HFFc6 (cell line): Measurements from ENCODE around the gene ROPN1L. TPM values are rescaled to one million over a fixed set of nuclear protein-coding genes. Genes with fewer than 3 reads are reported as not detected.

ENCODE experiments used
- DNase-seq: peaks from one replicate; pipeline ENCODE4 v3.0.0-alpha.2; 2018
- H3K27ac Mint-ChIP-seq: 2 replicates; pipeline ENCODE4 v1.8.0; 2020; ENCODE audit warnings: mild to moderate bottlenecking, mixed read lengths
- H3K27me3 Mint-ChIP-seq: 2 replicates; pipeline ENCODE4 v1.8.0; 2021; ENCODE audit warnings: mild to moderate bottlenecking, moderate library complexity, mixed read lengths; ENCODE audit not compliant: insufficient read depth
- H3K36me3 Mint-ChIP-seq: 2 replicates; pipeline ENCODE4 v1.8.0; 2021; ENCODE audit warnings: low read depth, mixed read lengths
- H3K4me1 Mint-ChIP-seq: 2 replicates; pipeline ENCODE4 v1.8.0; 2020; ENCODE audit warnings: low read depth, mixed read lengths
- H3K4me3 Mint-ChIP-seq: 2 replicates; pipeline ENCODE4 v1.8.0; 2020; ENCODE audit warnings: mild to moderate bottlenecking, moderate library complexity, mixed read lengths
- H3K9me3 Mint-ChIP-seq: 2 replicates; pipeline ENCODE4 v1.8.0; 2020; ENCODE audit warnings: mild to moderate bottlenecking, mixed read lengths
- CTCF ChIP-seq: fragments of 200-600 bp; sonication (generic); IDR thresholded peaks from 2 replicates; pipeline ENCODE4 v1.5.0; 2021; ENCODE audit warnings: antibody characterized with exemption, mild to moderate bottlenecking
- total RNA-seq, 6 experiments: library from RNA; stranded (reverse); fragmentation: NEBNext Ultra II Directional; extraction: Animal tissue kit (Norgen Biotek cat#: 25700); gene quantifications; 2 replicates in 1 of 6; 3 replicates in 5 of 6; pipeline ENCODE4 v1.2.3, GENCODE V29; 2021

ROPN1L gene
- total RNA-seq, 6 experiments from 2014 or later, result 0.38 to 0.68 (median 0.47) TPM

GRCh38 chr5:10420468-10420867 lies 21.2 kb upstream of the ROPN1L start:
- peak overlapping the region; percentile 83 for H3K27ac Mint-ChIP-seq
- H3K9me3 Mint-ChIP-seq, result no peaks in the 10 kb centered on the region

GRCh38 chr5:10420932-10421331 lies 20.7 kb upstream of the ROPN1L start:
- Mint-ChIP-seq H3K27me3 (no peaks in the 10 kb centered on the region; the same call in 1 of the 2 replicates), H3K9me3 (no peaks in the 10 kb centered on the region), H3K4me1 (peaks cover 36% of the 10 kb centered on the region), H3K27ac (peak overlapping the region; percentile 83), H3K36me3 (peaks cover 59% of the 10 kb centered on the region), H3K4me3 (peak overlapping the region; percentile 4; the same call in 1 of the 2 replicates)
- DNase-seq, result peak; percentile 27
- no peak for TF ChIP-seq CTCF

More at GRCh38 chr5:10420468-10420867, 21.2 kb upstream of the ROPN1L start:
- peaks cover 62% of the 10 kb centered on the region for H3K36me3 Mint-ChIP-seq
- DNase-seq, result no peak
- no peak overlapping the region for H3K4me3 Mint-ChIP-seq
- TF ChIP-seq CTCF, result no peak
- no peaks in the 10 kb centered on the region; the same call in 1 of the 2 replicates for H3K27me3 Mint-ChIP-seq
- peaks cover 36% of the 10 kb centered on the region for H3K4me1 Mint-ChIP-seq

- no peak for DNase-seq
- no peaks in the 10 kb centered on the region; the same call in none of the 2 replicates for H3K27me3 Mint-ChIP-seq
- H3K27ac Mint-ChIP-seq, result peak overlapping the region; percentile 83
- H3K36me3 Mint-ChIP-seq, result peaks cover 61% of the 10 kb centered on the region
- peak overlapping the region; percentile 8; the same call in 1 of the 2 replicates for H3K4me3 Mint-ChIP-seq
- H3K9me3 Mint-ChIP-seq, result no peaks in the 10 kb centered on the region
- TF ChIP-seq CTCF, result no peak
- peaks cover 36% of the 10 kb centered on the region for H3K4me1 Mint-ChIP-seq
These were observed 19.6 kb upstream of the ROPN1L start for GRCh38 chr5:10421896-10422691.

- Mint-ChIP-seq H3K27me3 (no peaks in the 10 kb centered on the region; the same call in none of the 2 replicates), H3K27ac (peak overlapping the region; percentile 83; the same call in 1 of the 2 replicates), H3K4me3 (no peak overlapping the region), H3K9me3 (no peaks in the 10 kb centered on the region), H3K4me1 (peaks cover 36% of the 10 kb centered on the region), H3K36me3 (peaks cover 64% of the 10 kb centered on the region)
- DNase-seq, result no peak
- TF ChIP-seq CTCF, result no peak
These were observed 18.7 kb upstream of the ROPN1L start for GRCh38 chr5:10423022-10423421.

- peak; percentile 68 for TF ChIP-seq CTCF
- H3K36me3 Mint-ChIP-seq, result peaks cover 52% of the 10 kb centered on the region
- H3K9me3 Mint-ChIP-seq, result no peaks in the 10 kb centered on the region
- no peaks in the 10 kb centered on the region; the same call in none of the 2 replicates for H3K27me3 Mint-ChIP-seq
- H3K27ac Mint-ChIP-seq, result no peak overlapping the region
- peak; percentile 38 for DNase-seq
- no peak overlapping the region for H3K4me3 Mint-ChIP-seq
- peaks cover 36% of the 10 kb centered on the region for H3K4me1 Mint-ChIP-seq
These were observed 17.5 kb upstream of the ROPN1L start for GRCh38 chr5:10424124-10424731.
